Suprapubic skin (tissue), 4 donors: Measurements from ENCODE around the gene NXNL1.

Experiments
- CTCF ChIP-seq, 2 donors: fragments of 200-600 bp in 1 of 2; fragments of 450-650 bp in 1 of 2; sonication (generic) in 1 of 2; IDR thresholded peaks; one replicate each; pipeline ENCODE4 v1.5.1; 2016 to 2019; ENCODE audit warnings: antibody characterized with exemption in 2 of 2, mild to moderate bottlenecking in 1 of 2, moderate library complexity in 1 of 2
- EP300 ChIP-seq: sonication (generic); formaldehyde crosslinking; IDR thresholded peaks from one replicate; pipeline ENCODE4 v1.6.1; 2017; ENCODE audit warnings: antibody characterized with exemption
- POLR2A ChIP-seq, 2 donors: fragments of 450-650 bp; IDR thresholded peaks; one replicate each; pipeline ENCODE4 v1.6.1; 2017; ENCODE audit warnings: antibody characterized with exemption in 2 of 2, mild to moderate bottlenecking in 2 of 2, moderate library complexity in 2 of 2
- POLR2AphosphoS5 ChIP-seq, 3 donors: sonication (generic); formaldehyde crosslinking; IDR thresholded peaks; one replicate each; pipeline ENCODE4 v1.6.1; 2017; ENCODE audit warnings: antibody characterized with exemption in 3 of 3

GRCh38 chr19:17500447-17501198 lies 39.9 kb upstream of the NXNL1 start:
- TF ChIP-seq CTCF (IDR thresholded peaks at IDR 0.05): no peak
- no peak for TF ChIP-seq POLR2AphosphoS5 (IDR thresholded peaks at IDR 0.05)
- TF ChIP-seq POLR2A (IDR thresholded peaks at IDR 0.05): no peak
- no peak for TF ChIP-seq EP300
